CD4-positive, alpha-beta memory T cell (primary cell): ENCODE data around the gene EYS. TPM values are rescaled to one million over a fixed set of nuclear protein-coding genes. Genes with fewer than 3 reads are reported as not detected.

Experiments used
- CTCF ChIA-PET: fragments of 350-600 bp; sonication (Branson Sonifier 250); formaldehyde crosslinking; loops from one replicate; lab custom pipeline; 2021; ENCODE audit warnings: inconsistent platforms; ENCODE audit not compliant: partially characterized antibody; lab: Charles Lee
- POLR2A ChIA-PET: fragments of 350-600 bp; sonication (Branson Sonifier 250); formaldehyde crosslinking; loops from one replicate; lab custom pipeline; 2021; ENCODE audit not compliant: partially characterized antibody; lab: Charles Lee
- DNase-seq, 5 donors: peaks; one replicate each; pipeline versions ENCODE4 v3.0.0 to v3.0.0-alpha.2; 2020 to 2022; ENCODE audit warnings: mixed read lengths in 1 of 5
- H3K27ac ChIP-seq: one replicate; pipeline ENCODE4 v1.7.0; 2013; ENCODE audit warnings: low read depth, low read length
- H3K27me3 ChIP-seq: 2 replicates; pipeline ENCODE4 v1.7.0; 2013; ENCODE audit warnings: mild to moderate bottlenecking, low read length, moderate library complexity; ENCODE audit not compliant: insufficient read depth
- H3K36me3 ChIP-seq: 2 replicates; pipeline ENCODE4 v1.7.0; 2013; ENCODE audit warnings: mild to moderate bottlenecking, low read length, moderate library complexity; ENCODE audit not compliant: insufficient read depth
- H3K4me1 ChIP-seq: 2 replicates; pipeline ENCODE4 v1.7.0; 2013; ENCODE audit warnings: mild to moderate bottlenecking, low read length, moderate library complexity; ENCODE audit not compliant: insufficient read depth
- H3K4me3 ChIP-seq, 2 donors: one replicate each; pipeline ENCODE4 v1.7.0; 2013; ENCODE audit warnings: low read length in 2 of 2, mild to moderate bottlenecking in 1 of 2
- H3K9me3 ChIP-seq, 2 donors: one replicate each; pipeline ENCODE4 v1.7.0; 2013; ENCODE audit warnings: low read length in 2 of 2, control low read depth in 1 of 2; ENCODE audit not compliant: control insufficient read depth in 1 of 2
- H3K27ac Mint-ChIP-seq, 7 donors: one replicate each; pipeline ENCODE4 v1.8.0; 2020 to 2021; ENCODE audit warnings: mixed read lengths in 7 of 7, mild to moderate bottlenecking in 6 of 7, inconsistent platforms in 3 of 7, moderate library complexity in 3 of 7
- H3K27me3 Mint-ChIP-seq, 2 donors: one replicate each; pipeline ENCODE4 v1.8.0; 2020 to 2021; ENCODE audit warnings: mixed read lengths in 2 of 2
- H3K36me3 Mint-ChIP-seq, 2 donors: one replicate each; pipeline ENCODE4 v1.8.0; 2020 to 2021; ENCODE audit warnings: mixed read lengths in 2 of 2, inconsistent platforms in 1 of 2, mild to moderate bottlenecking in 1 of 2
- H3K4me1 Mint-ChIP-seq, 4 donors: one replicate each; pipeline ENCODE4 v1.8.0; 2020 to 2021; ENCODE audit warnings: mixed read lengths in 4 of 4, mild to moderate bottlenecking in 1 of 4
- H3K4me3 Mint-ChIP-seq, 8 donors: one replicate each; pipeline ENCODE4 v1.8.0; 2020 to 2021; ENCODE audit warnings: mixed read lengths in 8 of 8, mild to moderate bottlenecking in 7 of 8, moderate library complexity in 6 of 8, inconsistent platforms in 3 of 8
- H3K9me3 Mint-ChIP-seq, 8 donors: one replicate each; pipeline ENCODE4 v1.8.0; 2020 to 2021; ENCODE audit warnings: mixed read lengths in 8 of 8, mild to moderate bottlenecking in 5 of 8, inconsistent platforms in 3 of 8, moderate library complexity in 1 of 8
- intact Hi-C: fragments of 100-400 bp; cut with micrococcal nuclease; formaldehyde crosslinking; loops from one replicate; pipeline ENCODE4 v1.15.1; 2023
- polyA plus RNA-seq, 2 donors: library from polyadenylated mRNA; unstranded; fragments of 300-500 nt; fragmentation: Illumina TruSeq; gene quantifications; one replicate each; pipeline ENCODE4 v1.2.3, GENCODE V29; 2021
- total RNA-seq, 2 experiments: library from RNA; stranded (reverse); gene quantifications; one replicate each; pipeline ENCODE4 v1.2.3, GENCODE V29; 2021

Gene EYS
- total and polyA plus RNA-seq, 4 experiments from 2014 or later, result 0.17 to 0.20 TPM; not detected in 2

- DNase-seq, result no peak
- no peak overlapping the region for H3K4me3 Mint-ChIP-seq
- H3K27ac ChIP-seq, result no peak overlapping the region
- H3K9me3 Mint-ChIP-seq, result peaks cover 0 to 19% (median 4%) of the 10 kb centered on the region in 8 donors
- H3K4me1 Mint-ChIP-seq, result no peaks in the 10 kb centered on the region
- peaks cover 0 to 3% of the 10 kb centered on the region in 2 donors for H3K9me3 ChIP-seq
- no peaks in the 10 kb centered on the region for H3K27me3 ChIP-seq
- no peaks in the 10 kb centered on the region for H3K36me3 Mint-ChIP-seq
- H3K4me1 ChIP-seq, result no peaks in the 10 kb centered on the region
- no peak overlapping the region for H3K4me3 ChIP-seq
- ChIA-PET CTCF (no interaction called here), POLR2A (no interaction called here)
- H3K36me3 ChIP-seq, result no peaks in the 10 kb centered on the region
- no peak overlapping the region for H3K27ac Mint-ChIP-seq
- no peaks in the 10 kb centered on the region for H3K27me3 Mint-ChIP-seq
- intact Hi-C loops, result no loop called here
Observed at GRCh38 chr6:64737418-64737817, 969.6 kb downstream of the EYS start.

GRCh38 chr6:64736421-64736950 is 970.5 kb downstream of the EYS start:
- no peaks in the 10 kb centered on the region for H3K4me1 Mint-ChIP-seq
- POLR2A ChIA-PET, result no interaction called here
- H3K36me3 Mint-ChIP-seq, result no peaks in the 10 kb centered on the region

GRCh38 chr6:64733433-64733832 is 973.6 kb downstream of the EYS start:
- no peak for DNase-seq
- Histone ChIP-seq H3K36me3 (no peaks in the 10 kb centered on the region), H3K4me1 (no peaks in the 10 kb centered on the region), H3K27ac (no peak overlapping the region), H3K4me3 (no peak overlapping the region), H3K9me3 (peaks cover 0 to 3% of the 10 kb centered on the region in 2 donors), H3K27me3 (no peaks in the 10 kb centered on the region)
- H3K9me3 Mint-ChIP-seq, result peaks cover 0 to 12% (median 6%) of the 10 kb centered on the region in 8 donors
- no peaks in the 10 kb centered on the region for H3K36me3 Mint-ChIP-seq
- intact Hi-C loops, result no loop called here
- no peak overlapping the region for H3K4me3 Mint-ChIP-seq
- no peaks in the 10 kb centered on the region for H3K27me3 Mint-ChIP-seq
- no peaks in the 10 kb centered on the region for H3K4me1 Mint-ChIP-seq
- ChIA-PET POLR2A (no interaction called here), CTCF (no interaction called here)
- H3K27ac Mint-ChIP-seq, result no peak overlapping the region

More at GRCh38 chr6:64736421-64736950, 970.5 kb downstream of the EYS start:
- intact Hi-C loops, result no loop called here
- CTCF ChIA-PET, result no interaction called here
- Mint-ChIP-seq H3K27ac (no peak overlapping the region), H3K27me3 (no peaks in the 10 kb centered on the region), H3K4me3 (no peak overlapping the region), H3K9me3 (peaks cover 0 to 17% (median 5%) of the 10 kb centered on the region in 8 donors)
- no peak overlapping the region for H3K4me3 ChIP-seq
- peaks cover 0 to 3% of the 10 kb centered on the region in 2 donors for H3K9me3 ChIP-seq
- no peak for DNase-seq
- H3K4me1 ChIP-seq, result no peaks in the 10 kb centered on the region
- no peaks in the 10 kb centered on the region for H3K27me3 ChIP-seq
- H3K36me3 ChIP-seq, result no peaks in the 10 kb centered on the region
- H3K27ac ChIP-seq, result no peak overlapping the region

GRCh38 chr6:64732888-64733287 is 974.1 kb downstream of the EYS start:
- H3K36me3 Mint-ChIP-seq, result no peaks in the 10 kb centered on the region
- no peak overlapping the region for H3K4me3 ChIP-seq
- CTCF ChIA-PET, result no interaction called here

GRCh38 chr6:64729522-64729921 is 977.5 kb downstream of the EYS start:
- ChIA-PET POLR2A (no interaction called here), CTCF (no interaction called here)
- Histone ChIP-seq H3K4me3 (no peak overlapping the region), H3K27ac (no peak overlapping the region), H3K4me1 (no peaks in the 10 kb centered on the region), H3K9me3 (no peaks in the 10 kb centered on the region), H3K36me3 (no peaks in the 10 kb centered on the region), H3K27me3 (no peaks in the 10 kb centered on the region)
- no peaks in the 10 kb centered on the region for H3K36me3 Mint-ChIP-seq
- no peak overlapping the region for H3K27ac Mint-ChIP-seq
- H3K9me3 Mint-ChIP-seq, result peaks cover 0 to 13% (median 7%) of the 10 kb centered on the region in 8 donors
- no peak for DNase-seq
- intact Hi-C loops, result no loop called here
- H3K4me3 Mint-ChIP-seq, result no peak overlapping the region
- no peaks in the 10 kb centered on the region for H3K27me3 Mint-ChIP-seq
- no peaks in the 10 kb centered on the region for H3K4me1 Mint-ChIP-seq

More at GRCh38 chr6:64732888-64733287, 974.1 kb downstream of the EYS start:
- intact Hi-C loops, result no loop called here
- no peaks in the 10 kb centered on the region for H3K4me1 Mint-ChIP-seq
- no peaks in the 10 kb centered on the region for H3K4me1 ChIP-seq
- POLR2A ChIA-PET, result no interaction called here
- no peak for DNase-seq
- H3K9me3 Mint-ChIP-seq, result peaks cover 0 to 13% (median 5%) of the 10 kb centered on the region in 8 donors
- no peaks in the 10 kb centered on the region for H3K9me3 ChIP-seq
- no peak overlapping the region for H3K4me3 Mint-ChIP-seq
- no peak overlapping the region for H3K27ac ChIP-seq
- H3K27me3 ChIP-seq, result no peaks in the 10 kb centered on the region
- no peak overlapping the region for H3K27ac Mint-ChIP-seq
- H3K27me3 Mint-ChIP-seq, result no peaks in the 10 kb centered on the region
- H3K36me3 ChIP-seq, result no peaks in the 10 kb centered on the region

GRCh38 chr6:64727075-64727474 is 980.0 kb downstream of the EYS start:
- Mint-ChIP-seq H3K27me3 (no peaks in the 10 kb centered on the region), H3K4me1 (no peaks in the 10 kb centered on the region), H3K36me3 (no peaks in the 10 kb centered on the region), H3K4me3 (no peak overlapping the region), H3K27ac (no peak overlapping the region), H3K9me3 (peaks cover 0 to 11% (median 6%) of the 10 kb centered on the region in 8 donors)
- CTCF ChIA-PET, result no interaction called here
- Histone ChIP-seq H3K4me1 (no peaks in the 10 kb centered on the region), H3K36me3 (no peaks in the 10 kb centered on the region), H3K27ac (no peak overlapping the region), H3K27me3 (no peaks in the 10 kb centered on the region), H3K4me3 (no peak overlapping the region), H3K9me3 (no peaks in the 10 kb centered on the region)
- DNase-seq, result no peak
- POLR2A ChIA-PET, result no interaction called here
- intact Hi-C loops, result no loop called here

- intact Hi-C loops, result no loop called here
- Mint-ChIP-seq H3K27ac (no peak overlapping the region), H3K4me1 (no peaks in the 10 kb centered on the region), H3K4me3 (no peak overlapping the region), H3K27me3 (no peaks in the 10 kb centered on the region), H3K36me3 (no peaks in the 10 kb centered on the region), H3K9me3 (peaks cover 0 to 12% (median 4%) of the 10 kb centered on the region in 8 donors)
- ChIA-PET POLR2A (no interaction called here), CTCF (no interaction called here)
- no peak overlapping the region for H3K4me3 ChIP-seq
- H3K27ac ChIP-seq, result no peak overlapping the region
- no peaks in the 10 kb centered on the region for H3K27me3 ChIP-seq
- no peaks in the 10 kb centered on the region for H3K4me1 ChIP-seq
- no peaks in the 10 kb centered on the region for H3K9me3 ChIP-seq
- H3K36me3 ChIP-seq, result no peaks in the 10 kb centered on the region
- DNase-seq, result no peak
Observed at GRCh38 chr6:64724091-64724490, 982.9 kb downstream of the EYS start.
